IPS DF 6.9 (cell line): ENCODE data around the gene DRC1.

Experiments used
- DNase-seq: peaks from one replicate; pipeline ENCODE4 v3.0.0-alpha.2; 2013; ENCODE audit warnings: low read depth, low spot score
- H3K27ac ChIP-seq: one replicate; pipeline ENCODE4 v1.5.1; 2013; ENCODE audit warnings: low read length, control low read depth
- H3K27me3 ChIP-seq: 2 replicates; pipeline ENCODE4 v1.6.1; 2013; ENCODE audit warnings: mild to moderate bottlenecking, low read length; ENCODE audit not compliant: control insufficient read depth, insufficient read depth
- H3K36me3 ChIP-seq: 2 replicates; pipeline ENCODE4 v1.6.1; 2013; ENCODE audit warnings: low read length; ENCODE audit not compliant: control insufficient read depth, insufficient read depth
- H3K4me1 ChIP-seq: 2 replicates; pipeline ENCODE4 v1.6.1; 2013; ENCODE audit warnings: low read length; ENCODE audit not compliant: control insufficient read depth, insufficient read depth
- H3K4me3 ChIP-seq: 2 replicates; pipeline ENCODE4 v1.5.1; 2013; ENCODE audit warnings: mild to moderate bottlenecking, low read length
- H3K9me3 ChIP-seq: 2 replicates; pipeline ENCODE4 v1.6.1; 2013; ENCODE audit warnings: low read length, inconsistent platforms; ENCODE audit not compliant: control insufficient read depth, insufficient read depth
- WGBS: extraction: QIAGEN DNeasy Blood & Tissue Kit; methylation state at CpG from one replicate; pipeline ENCODE4 v1.1.7; 2013; ENCODE audit warnings: mixed read lengths, missing lambda C conversion rate; ENCODE audit not compliant: insufficient read length, insufficient coverage; 5-methylcytosine and 5-hydroxymethylcytosine counted together

DRC1 gene

DNA sequence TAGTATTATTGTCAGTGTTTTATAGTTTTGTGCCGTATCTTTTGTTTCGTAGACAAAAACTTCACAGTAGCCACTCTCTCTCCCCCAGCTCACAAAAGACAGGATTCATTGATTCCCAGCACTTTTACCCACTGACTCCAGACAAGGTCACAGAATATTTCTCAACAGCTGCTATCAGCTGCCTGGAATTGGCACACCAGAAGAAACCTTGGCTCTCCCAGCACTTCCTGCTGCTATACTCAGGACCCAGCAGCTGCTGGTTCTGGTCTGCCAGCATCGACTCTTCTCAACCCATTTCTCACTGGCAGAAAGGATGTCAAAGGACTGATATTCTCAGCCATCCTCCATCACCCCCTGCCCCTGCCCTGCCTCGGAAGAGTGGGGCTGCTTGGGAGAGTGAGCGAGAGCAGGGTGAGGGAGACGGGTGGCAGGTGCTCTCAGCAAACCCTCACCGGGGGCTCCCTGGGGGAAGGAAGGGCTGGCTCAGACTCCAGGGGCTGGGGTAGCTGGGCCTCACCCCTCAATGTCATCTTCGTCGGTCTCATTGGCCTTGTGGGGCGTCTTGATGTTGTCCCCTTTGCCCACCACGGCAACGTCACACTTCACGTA, 82.3 kb downstream of the DRC1 start:
- DNase-seq, result no peak

DNA sequence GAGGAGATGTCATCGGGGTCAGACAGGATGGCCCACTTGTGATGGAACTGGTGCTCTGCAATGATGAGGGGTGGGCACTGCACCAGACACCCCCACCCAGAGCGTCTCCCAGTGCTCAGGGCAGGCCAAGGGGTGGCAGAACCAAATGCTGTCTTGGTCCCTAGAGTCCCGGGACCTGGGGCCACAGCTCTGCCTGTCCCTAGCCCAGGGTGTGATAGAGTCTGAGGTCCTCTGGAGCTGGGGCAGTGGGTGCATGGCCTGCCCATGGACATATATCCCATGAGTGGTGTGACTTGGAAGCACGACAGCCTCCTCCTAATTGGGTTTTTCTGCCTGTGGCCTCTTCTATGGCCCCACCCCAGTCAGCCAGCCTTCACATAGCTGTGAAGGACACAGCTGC, 82.9 kb downstream of the DRC1 start:
- DNase-seq, result no peak
- no peaks in the 10 kb centered on the region; the same call in 1 of the 2 replicates for H3K36me3 ChIP-seq
- no CpG with 5 or more reads among the region's 4 CpGs for WGBS
- no peaks in the 10 kb centered on the region for H3K9me3 ChIP-seq
- H3K4me3 ChIP-seq, result no peak overlapping the region
- no peaks in the 10 kb centered on the region; the same call in 1 of the 2 replicates for H3K4me1 ChIP-seq
- no peaks in the 10 kb centered on the region for H3K27me3 ChIP-seq
- no peak overlapping the region for H3K27ac ChIP-seq

More for the DNA sequence above, 82.3 kb downstream of the DRC1 start:
- no peak overlapping the region for H3K4me3 ChIP-seq
- no peaks in the 10 kb centered on the region; the same call in 1 of the 2 replicates for H3K4me1 ChIP-seq
- H3K36me3 ChIP-seq, result no peaks in the 10 kb centered on the region; the same call in 1 of the 2 replicates
- WGBS, result no CpG with 5 or more reads among the region's 13 CpGs
- no peaks in the 10 kb centered on the region for H3K27me3 ChIP-seq
- H3K27ac ChIP-seq, result no peak overlapping the region
- no peaks in the 10 kb centered on the region for H3K9me3 ChIP-seq

DNA sequence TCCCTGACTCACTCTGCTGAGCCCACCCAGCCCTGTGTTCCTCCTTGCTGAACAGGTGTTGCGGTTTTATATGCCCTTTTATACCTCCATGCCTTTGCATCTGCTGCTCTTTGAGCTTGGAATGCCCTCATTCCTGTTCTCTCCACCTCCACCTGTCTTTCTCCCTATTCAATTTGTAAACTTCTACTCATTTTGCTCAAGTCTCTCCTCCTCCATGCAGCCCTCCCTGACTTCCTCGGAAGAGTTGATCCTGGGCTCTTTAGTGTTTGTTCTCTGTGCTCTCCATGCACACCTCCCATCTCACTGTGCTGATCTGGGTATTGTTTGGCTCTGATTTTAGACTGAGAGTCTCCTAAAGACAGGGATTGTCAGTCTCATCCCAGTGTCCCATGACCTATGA, 83.4 kb downstream of the DRC1 start:
- DNase-seq, result no peak
- no CpG with 5 or more reads among the region's 2 CpGs for WGBS

DNA sequence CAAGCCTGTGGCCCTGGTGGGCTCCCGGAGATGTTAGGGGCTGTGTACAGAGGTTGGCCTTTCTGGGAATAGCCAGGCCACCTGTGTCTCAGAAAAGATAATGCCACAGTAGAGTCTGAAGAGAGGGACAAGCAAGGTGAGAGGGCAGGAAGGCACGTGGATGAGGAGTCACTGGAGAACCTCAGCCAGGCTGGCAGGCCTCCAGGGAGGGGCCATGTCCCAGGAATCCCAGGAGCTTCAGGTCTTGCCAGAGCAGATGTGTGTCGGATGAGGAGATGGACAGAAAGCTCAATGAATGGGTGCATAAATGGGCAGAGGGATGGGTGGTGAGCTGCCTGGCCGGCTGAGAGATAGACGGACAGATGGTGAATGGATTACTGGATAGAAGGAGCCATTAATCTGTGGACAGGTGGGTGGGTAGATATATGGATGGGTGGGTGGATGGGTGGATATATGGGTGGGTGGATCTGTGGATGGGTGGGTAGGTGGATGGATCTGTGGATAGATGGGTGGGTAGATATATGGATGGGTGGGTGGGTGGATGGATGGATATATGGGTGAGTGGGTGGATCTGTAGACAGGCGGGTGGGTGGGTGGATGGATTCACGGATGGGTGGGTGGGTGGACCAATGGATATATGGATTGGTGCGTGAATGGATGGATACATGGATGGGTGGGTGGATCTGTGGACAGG, 84.2 kb downstream of the DRC1 start:
- no peak overlapping the region for H3K27ac ChIP-seq
- H3K27me3 ChIP-seq, result no peaks in the 10 kb centered on the region
- no peaks in the 10 kb centered on the region; the same call in 1 of the 2 replicates for H3K4me1 ChIP-seq
- H3K4me3 ChIP-seq, result no peak overlapping the region
- no peaks in the 10 kb centered on the region for H3K36me3 ChIP-seq
- no peaks in the 10 kb centered on the region for H3K9me3 ChIP-seq
- DNase-seq, result no peak
- WGBS, result no CpG with 5 or more reads among the region's 8 CpGs

More for the DNA sequence above, 83.4 kb downstream of the DRC1 start:
- H3K27ac ChIP-seq, result no peak overlapping the region
- no peaks in the 10 kb centered on the region; the same call in 1 of the 2 replicates for H3K36me3 ChIP-seq
- no peaks in the 10 kb centered on the region for H3K27me3 ChIP-seq
- H3K4me3 ChIP-seq, result no peak overlapping the region
- no peaks in the 10 kb centered on the region; the same call in 1 of the 2 replicates for H3K4me1 ChIP-seq
- no peaks in the 10 kb centered on the region for H3K9me3 ChIP-seq

DNA sequence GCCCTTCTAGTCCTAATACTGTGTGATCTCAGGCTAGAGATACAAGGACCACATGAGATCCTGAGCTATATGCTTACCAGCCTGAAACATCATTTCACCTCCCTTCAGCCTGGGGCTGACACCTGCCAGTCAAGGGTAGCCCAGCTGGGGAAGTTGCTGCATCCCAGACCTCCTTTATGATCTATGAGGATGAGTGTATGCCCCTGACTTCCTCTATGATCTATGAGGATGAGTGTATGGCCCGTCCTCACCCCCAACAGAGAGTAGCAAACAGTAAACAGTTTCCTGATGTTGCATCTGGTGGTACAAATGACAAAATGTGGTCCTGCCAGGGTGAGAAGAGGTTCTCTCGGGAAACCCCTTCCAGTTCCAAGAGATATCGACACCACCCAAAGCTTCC, 85.1 kb downstream of the DRC1 start:
- DNase-seq, result no peak
- Histone ChIP-seq H3K4me1 (no peaks in the 10 kb centered on the region; the same call in 1 of the 2 replicates), H3K27ac (no peak overlapping the region), H3K9me3 (no peaks in the 10 kb centered on the region), H3K36me3 (no peaks in the 10 kb centered on the region), H3K27me3 (no peaks in the 10 kb centered on the region), H3K4me3 (no peak overlapping the region)
- no CpG with 5 or more reads among the region's 3 CpGs for WGBS

DNA sequence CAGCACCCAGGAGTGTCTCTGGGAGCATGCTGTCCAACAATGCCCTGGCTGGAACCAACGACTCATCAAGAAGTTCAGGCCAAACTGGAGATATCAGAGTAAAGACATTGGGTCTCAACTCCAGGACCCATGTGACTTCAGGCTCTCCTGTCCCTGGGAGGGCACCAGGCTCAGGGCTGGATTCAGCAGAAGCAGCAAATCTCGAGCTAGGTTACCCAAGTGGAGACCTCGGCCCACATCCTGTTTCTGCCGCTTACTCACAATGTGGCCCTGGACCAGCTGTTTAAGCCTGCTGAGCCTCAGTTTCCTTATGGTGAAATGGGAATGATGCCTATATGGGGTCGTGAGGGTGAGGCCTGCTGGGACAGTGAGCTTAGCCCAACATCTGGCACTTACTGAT, 85.5 kb downstream of the DRC1 start:
- Histone ChIP-seq H3K4me3 (no peak overlapping the region), H3K27me3 (no peaks in the 10 kb centered on the region), H3K9me3 (no peaks in the 10 kb centered on the region), H3K27ac (no peak overlapping the region), H3K36me3 (no peaks in the 10 kb centered on the region), H3K4me1 (no peaks in the 10 kb centered on the region; the same call in 1 of the 2 replicates)
- WGBS, result no CpG with 5 or more reads among the region's 5 CpGs
- no peak for DNase-seq

DNA sequence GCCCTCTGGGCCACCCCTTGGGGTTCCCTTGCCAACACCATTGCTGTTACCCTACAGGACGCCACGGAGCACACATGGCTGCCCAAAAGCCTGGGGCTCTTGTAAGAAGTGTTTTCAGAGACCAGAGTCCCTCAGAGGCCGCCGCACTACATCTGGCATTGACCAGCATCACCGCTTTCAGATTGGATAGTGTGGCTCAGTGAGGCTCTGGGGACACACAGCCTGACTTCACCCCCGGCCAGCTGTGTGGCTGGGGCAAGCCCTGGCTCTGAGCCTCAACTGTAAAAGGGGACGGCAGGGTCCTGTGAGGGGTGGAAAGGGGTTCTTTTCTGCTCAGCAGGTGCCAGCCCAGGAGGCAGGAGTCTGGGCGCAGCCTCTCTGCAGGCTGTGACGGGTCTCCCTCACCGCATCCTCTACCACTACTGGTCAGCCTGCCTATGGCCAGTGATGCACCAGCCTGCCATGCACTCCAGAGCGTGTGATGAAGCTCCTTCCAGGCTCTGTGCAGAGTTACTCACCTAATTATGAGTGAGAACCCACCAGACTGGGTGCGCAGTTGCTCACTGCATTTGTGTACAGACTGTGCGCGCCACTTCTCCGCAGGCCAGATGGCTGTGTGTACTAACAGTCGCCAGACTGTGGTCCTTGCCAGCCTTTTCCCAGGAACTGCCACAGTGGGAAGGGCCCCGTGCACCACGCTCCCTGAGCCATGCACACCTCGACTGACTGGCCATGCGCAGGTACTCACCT, 86.9 kb downstream of the DRC1 start:
- no CpG with 5 or more reads among the region's 20 CpGs for WGBS
- H3K4me1 ChIP-seq, result no peaks in the 10 kb centered on the region; the same call in 1 of the 2 replicates
- no peak overlapping the region for H3K27ac ChIP-seq
- H3K36me3 ChIP-seq, result no peaks in the 10 kb centered on the region
- no peaks in the 10 kb centered on the region for H3K9me3 ChIP-seq
- no peak for DNase-seq
- no peak overlapping the region for H3K4me3 ChIP-seq
- H3K27me3 ChIP-seq, result no peaks in the 10 kb centered on the region

DNA sequence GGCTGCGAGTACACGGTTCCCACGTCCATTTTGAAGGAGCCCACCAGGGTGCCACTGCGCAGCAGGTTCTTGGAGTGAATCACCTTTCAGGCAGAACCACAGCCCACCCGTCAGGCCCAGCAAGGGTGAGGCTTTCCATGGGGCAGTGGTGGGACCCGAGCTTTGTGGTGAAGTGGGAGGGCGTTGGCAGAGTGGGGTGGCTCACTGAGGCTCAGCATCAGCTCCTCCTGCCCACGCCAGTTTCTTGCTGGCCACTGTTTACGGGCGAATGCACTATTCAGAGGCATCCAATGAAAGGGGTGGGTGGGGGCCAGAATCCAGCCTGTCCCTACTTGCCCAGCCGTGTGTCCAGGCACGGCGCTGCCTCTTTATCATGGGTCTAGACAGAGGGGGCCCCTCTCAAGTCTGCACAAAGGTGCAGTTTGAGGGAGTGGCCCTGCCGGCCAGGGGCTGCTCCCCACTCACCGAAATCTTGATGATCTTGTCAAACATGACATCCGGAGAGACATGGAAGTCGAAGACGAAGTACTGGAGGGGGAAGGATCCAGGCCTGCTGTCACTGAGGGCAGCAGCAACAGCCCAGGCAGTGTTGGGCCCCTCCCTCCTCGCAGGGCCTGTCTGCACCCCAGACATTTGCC, 87.6 kb downstream of the DRC1 start:
- no CpG with 5 or more reads among the region's 19 CpGs for WGBS
- no peak overlapping the region for H3K27ac ChIP-seq
- no peaks in the 10 kb centered on the region; the same call in 1 of the 2 replicates for H3K4me1 ChIP-seq
- H3K27me3 ChIP-seq, result no peaks in the 10 kb centered on the region
- H3K36me3 ChIP-seq, result no peaks in the 10 kb centered on the region
- no peak overlapping the region for H3K4me3 ChIP-seq
- H3K9me3 ChIP-seq, result no peaks in the 10 kb centered on the region
- DNase-seq, result no peak

DNA sequence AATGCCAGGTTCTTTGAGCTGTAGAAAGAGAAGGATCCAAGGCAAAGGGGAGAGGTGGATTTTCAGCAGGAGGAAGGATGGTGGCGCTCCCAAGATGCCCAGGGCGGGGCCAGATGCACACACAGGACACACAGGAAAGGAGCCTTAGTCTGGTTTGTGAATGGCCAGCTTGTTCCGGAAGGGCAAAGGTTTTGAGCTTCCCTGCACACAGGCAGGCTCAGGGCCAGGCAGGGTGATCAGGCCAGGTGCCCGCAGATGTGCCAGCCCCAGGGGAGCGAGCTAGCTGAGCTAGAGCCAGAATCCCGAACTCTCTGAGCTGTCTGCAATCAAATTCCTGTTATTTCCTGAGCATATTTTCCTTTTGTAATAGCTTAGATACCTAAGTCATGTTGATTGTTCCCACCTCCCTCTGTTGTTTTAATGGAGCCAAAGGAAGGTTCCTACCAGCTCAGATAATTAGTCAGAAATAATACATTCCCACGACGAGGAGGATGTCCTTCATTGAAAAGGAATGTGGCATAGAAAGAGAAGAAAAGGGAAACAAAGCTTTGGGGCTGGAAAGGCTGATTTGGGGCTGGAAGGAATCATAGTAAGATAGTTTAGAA, 89.9 kb downstream of the DRC1 start:
- Histone ChIP-seq H3K27ac (no peak overlapping the region), H3K36me3 (no peaks in the 10 kb centered on the region), H3K4me1 (no peaks in the 10 kb centered on the region; the same call in 1 of the 2 replicates), H3K9me3 (no peaks in the 10 kb centered on the region), H3K4me3 (no peak overlapping the region), H3K27me3 (no peaks in the 10 kb centered on the region)
- no CpG with 5 or more reads among the region's 8 CpGs for WGBS
- no peak for DNase-seq
